Measurements from ENCODE around the gene CORO2B. TPM values are rescaled to one million over a fixed set of nuclear protein-coding genes. Genes with fewer than 3 reads are reported as not detected.

Gene CORO2B
- total RNA-seq, 1 experiment from 2014 or later: 0.14 TPM

- no peak for DNase-seq
- Mint-ChIP-seq H3K36me3 (ENCODE audit: insufficient read depth, unreplicated experiment) (no peaks in the 10 kb centered on the region), H3K27me3 (ENCODE audit: unreplicated experiment) (peaks cover 86% of the 10 kb centered on the region), H3K4me3 (ENCODE audit: low read depth, unreplicated experiment) (no peak overlapping the region), H3K9me3 (ENCODE audit: low read depth, unreplicated experiment) (no peaks in the 10 kb centered on the region), H3K27ac (ENCODE audit: unreplicated experiment) (no peak overlapping the region), H3K4me1 (ENCODE audit: low read depth, unreplicated experiment) (no peaks in the 10 kb centered on the region)
- CTCF ChIA-PET: interaction anchor here (1.3 kb wide), 1 partner anchor 9 kb away, joined by 4 read pairs; no protein-coding TSS in a partner anchor
- TF ChIP-seq CTCF (IDR thresholded peaks at IDR 0.05; ENCODE audit: unreplicated experiment): no peak
- no TSS peak for BruUV-seq (replicated peaks)
- intact Hi-C loops (cut with micrococcal nuclease; ENCODE audit: unreplicated experiment): no loop called here
Observed at GRCh38 chr15:68631601-68632051, 52.8 kb downstream of the CORO2B start.

GRCh38 chr15:68632101-68632500 lies 53.3 kb downstream of the CORO2B start:
- H3K4me1 Mint-ChIP-seq (ENCODE audit: low read depth, unreplicated experiment): no peaks in the 10 kb centered on the region
- peaks cover 86% of the 10 kb centered on the region for H3K27me3 Mint-ChIP-seq (ENCODE audit: unreplicated experiment)
- no TSS peak for BruUV-seq (replicated peaks)
- H3K27ac Mint-ChIP-seq (ENCODE audit: unreplicated experiment): no peak overlapping the region
- H3K9me3 Mint-ChIP-seq (ENCODE audit: low read depth, unreplicated experiment): no peaks in the 10 kb centered on the region
- no peaks in the 10 kb centered on the region for H3K36me3 Mint-ChIP-seq (ENCODE audit: insufficient read depth, unreplicated experiment)
- DNase-seq: no peak
- H3K4me3 Mint-ChIP-seq (ENCODE audit: low read depth, unreplicated experiment): no peak overlapping the region
- TF ChIP-seq CTCF (IDR thresholded peaks at IDR 0.05; ENCODE audit: unreplicated experiment): no peak
- intact Hi-C loops (cut with micrococcal nuclease; ENCODE audit: unreplicated experiment): no loop called here
- CTCF ChIA-PET: interaction anchor here (1.3 kb wide), 1 partner anchor 8 kb away, joined by 4 read pairs; no protein-coding TSS in a partner anchor

GRCh38 chr15:68633231-68634121 lies 54.7 kb downstream of the CORO2B start:
- Mint-ChIP-seq H3K4me3 (ENCODE audit: low read depth, unreplicated experiment) (no peak overlapping the region), H3K36me3 (ENCODE audit: insufficient read depth, unreplicated experiment) (no peaks in the 10 kb centered on the region), H3K27me3 (ENCODE audit: unreplicated experiment) (peaks cover 86% of the 10 kb centered on the region), H3K27ac (ENCODE audit: unreplicated experiment) (no peak overlapping the region), H3K4me1 (ENCODE audit: low read depth, unreplicated experiment) (no peaks in the 10 kb centered on the region), H3K9me3 (ENCODE audit: low read depth, unreplicated experiment) (no peaks in the 10 kb centered on the region)
- intact Hi-C loops (cut with micrococcal nuclease; ENCODE audit: unreplicated experiment): no loop called here
- TF ChIP-seq CTCF (IDR thresholded peaks at IDR 0.05; ENCODE audit: unreplicated experiment): no peak
- BruUV-seq (replicated peaks): no TSS peak
- CTCF ChIA-PET: interaction anchor here (0.5 kb wide), 1 partner anchor 14 kb away, joined by 5 read pairs; no protein-coding TSS in a partner anchor
- no peak for DNase-seq

- BruUV-seq (replicated peaks): no TSS peak
- CTCF ChIA-PET: no interaction called here
Observed at GRCh38 chr15:68634122-68634482, 55.3 kb downstream of the CORO2B start.

More at GRCh38 chr15:68634122-68634482, 55.3 kb downstream of the CORO2B start:
- peaks cover 86% of the 10 kb centered on the region for H3K27me3 Mint-ChIP-seq (ENCODE audit: unreplicated experiment)
- no peaks in the 10 kb centered on the region for H3K4me1 Mint-ChIP-seq (ENCODE audit: low read depth, unreplicated experiment)
- no peaks in the 10 kb centered on the region for H3K9me3 Mint-ChIP-seq (ENCODE audit: low read depth, unreplicated experiment)
- intact Hi-C loops (cut with micrococcal nuclease; ENCODE audit: unreplicated experiment): no loop called here
- TF ChIP-seq CTCF (IDR thresholded peaks at IDR 0.05; ENCODE audit: unreplicated experiment): no peak
- H3K27ac Mint-ChIP-seq (ENCODE audit: unreplicated experiment): no peak overlapping the region
- no peak overlapping the region for H3K4me3 Mint-ChIP-seq (ENCODE audit: low read depth, unreplicated experiment)
- no peak for DNase-seq
- no peaks in the 10 kb centered on the region for H3K36me3 Mint-ChIP-seq (ENCODE audit: insufficient read depth, unreplicated experiment)

All from Calu3 (cell line).